HG03097 (cell line): Measurements from ENCODE around the gene LAMTOR2.

Experiments used
- ATAC-seq: cut with Tn5 transposase; IDR thresholded peaks from one replicate; pipeline ENCODE4 v1.9.1; 2021; ENCODE audit not compliant: unreplicated experiment, low FRiP score

Gene LAMTOR2

GRCh38 chr1:156096640-156097391 lies 42.2 kb downstream of the LAMTOR2 start:
- ATAC-seq = peak; percentile 52

DNA sequence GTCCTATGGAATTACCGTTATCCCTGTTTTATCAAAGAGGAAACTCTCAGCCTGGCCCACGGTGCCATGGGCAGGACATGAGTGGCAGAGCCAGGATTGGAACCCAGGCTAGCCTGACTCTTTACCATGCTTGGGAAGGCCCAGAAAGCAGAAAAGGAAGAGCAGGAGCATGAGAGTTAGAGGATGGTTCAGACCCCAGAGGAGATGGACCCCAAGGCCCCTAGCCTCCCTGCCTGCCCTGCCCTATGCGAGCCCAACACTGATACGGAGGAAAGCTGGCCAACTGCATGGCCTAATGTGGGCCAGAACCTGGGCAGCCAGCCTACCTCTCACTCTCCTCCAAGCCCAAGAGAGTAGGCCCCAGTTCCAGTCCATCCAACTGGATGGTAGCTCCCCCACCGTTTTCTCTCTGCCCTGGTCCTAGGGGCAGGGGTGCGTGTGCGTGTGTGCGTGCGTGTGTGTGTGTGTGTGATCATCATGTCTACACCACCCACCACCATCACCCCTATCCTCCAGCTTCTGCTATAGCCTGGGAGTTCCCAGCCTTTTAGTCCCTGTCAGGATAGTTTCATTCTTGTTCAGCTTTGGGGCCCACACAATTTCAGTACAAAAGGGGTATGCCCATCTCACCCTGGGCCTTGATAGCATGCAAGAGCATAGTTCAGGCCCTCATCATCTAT lies 43.1 kb downstream of the LAMTOR2 start:
- ATAC-seq = no peak

DNA sequence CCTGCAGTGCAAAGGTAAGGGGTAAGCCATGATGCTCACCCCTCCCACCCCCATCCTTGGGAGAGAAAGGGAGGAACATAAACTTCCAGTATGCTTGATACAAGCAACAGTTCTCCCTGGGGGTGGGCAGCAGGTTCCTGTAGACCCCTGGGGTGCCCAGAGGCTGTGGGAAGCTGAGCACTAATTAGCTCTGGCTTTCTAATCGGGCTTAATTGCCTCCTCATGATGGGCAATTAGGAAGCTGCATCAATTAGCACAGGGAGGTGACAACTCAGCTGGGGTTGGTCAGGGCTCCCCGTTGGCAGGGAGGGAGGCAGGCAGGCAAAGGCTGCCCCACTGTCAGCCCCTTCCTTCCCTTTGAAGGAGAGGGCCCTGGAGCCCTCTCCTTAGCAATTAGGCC lies 44.2 kb downstream of the LAMTOR2 start:
- no peak for ATAC-seq

DNA sequence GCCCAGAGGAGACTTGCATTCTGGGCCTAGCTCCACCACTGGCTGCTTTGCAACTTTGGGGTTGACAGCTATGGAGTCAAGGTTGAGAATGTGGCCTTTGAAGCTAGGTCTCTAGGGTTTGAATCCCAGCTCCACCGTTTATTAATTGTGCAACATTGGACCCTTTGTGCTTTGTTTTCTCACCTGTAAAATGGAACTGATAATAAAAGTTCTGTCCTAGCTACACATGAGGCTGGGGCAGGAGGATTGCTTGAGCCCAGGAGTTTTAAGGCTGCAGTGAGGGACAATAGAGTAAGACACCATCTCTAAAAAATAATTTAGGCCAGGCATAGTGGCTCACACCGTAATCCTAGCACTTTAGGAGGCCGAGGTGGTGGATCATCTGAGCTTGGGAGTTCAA lies 44.7 kb downstream of the LAMTOR2 start:
- no peak for ATAC-seq

DNA sequence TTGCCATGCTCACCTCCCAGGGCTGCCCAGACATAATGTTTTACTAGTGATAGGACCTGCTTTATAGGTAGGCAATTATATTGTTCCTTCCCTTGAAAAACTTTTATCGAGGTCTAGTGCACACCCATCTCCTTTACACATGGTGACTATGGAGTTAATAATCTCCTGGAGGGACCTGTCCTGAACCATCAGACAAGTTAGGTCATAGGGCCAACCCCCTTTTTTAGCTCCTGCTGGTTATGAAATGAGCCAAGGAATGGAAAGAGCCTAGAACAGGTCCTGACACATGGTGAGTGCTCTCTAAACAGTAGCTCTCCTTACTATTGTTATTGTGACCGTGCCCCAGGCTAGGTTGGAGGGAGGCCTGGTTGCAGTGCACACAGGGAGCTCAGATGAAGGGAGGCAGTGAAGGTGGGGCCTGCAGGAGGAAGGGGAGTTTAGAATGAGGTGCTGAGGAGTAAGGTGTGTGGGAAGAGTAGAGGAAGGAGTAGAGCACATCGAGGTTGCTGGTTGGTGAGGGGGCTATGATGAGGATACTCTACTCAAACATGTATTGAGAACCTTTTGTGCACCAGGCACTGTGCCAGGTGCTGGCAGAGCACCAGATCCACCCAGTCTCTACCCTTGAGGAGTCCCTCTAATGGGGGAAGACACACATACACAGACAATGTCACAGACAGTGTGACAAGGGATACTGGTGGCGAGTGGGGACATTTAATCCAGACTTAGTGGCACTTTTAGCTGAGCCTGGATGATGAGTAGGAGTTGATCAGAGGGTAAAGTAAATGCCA lies 45.8 kb downstream of the LAMTOR2 start:
- ATAC-seq = no peak

GRCh38 chr1:156101880-156102279 lies 47.3 kb downstream of the LAMTOR2 start:
- no peak for ATAC-seq

GRCh38 chr1:156102633-156103511 lies 48.3 kb downstream of the LAMTOR2 start:
- ATAC-seq = no peak

DNA sequence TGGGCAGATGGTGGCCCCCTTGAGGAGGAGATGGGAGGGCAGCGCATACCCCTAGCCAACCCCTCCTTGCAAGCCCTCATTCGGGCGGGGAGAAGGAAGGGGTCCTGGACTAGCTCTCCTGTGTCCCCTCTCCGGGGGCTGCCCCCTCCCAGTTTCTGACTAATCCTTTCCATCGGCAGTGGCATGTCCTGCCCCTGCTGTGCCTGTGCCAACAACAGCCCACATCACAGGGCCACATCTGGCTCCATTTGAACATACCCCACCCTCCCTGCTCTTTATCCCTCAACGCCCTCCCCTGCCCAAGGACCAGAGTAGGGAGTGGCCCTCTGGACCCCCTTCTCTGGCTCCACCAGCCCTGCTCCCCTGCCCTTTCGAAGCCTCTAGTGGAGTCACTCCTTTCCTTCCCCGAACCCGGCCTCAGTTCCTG lies 49.0 kb downstream of the LAMTOR2 start:
- ATAC-seq = no peak

GRCh38 chr1:156104065-156104810 lies 49.7 kb downstream of the LAMTOR2 start:
- ATAC-seq = no peak

- no peak for ATAC-seq
Measured at GRCh38 chr1:156104861-156105832, 50.6 kb downstream of the LAMTOR2 start.

DNA sequence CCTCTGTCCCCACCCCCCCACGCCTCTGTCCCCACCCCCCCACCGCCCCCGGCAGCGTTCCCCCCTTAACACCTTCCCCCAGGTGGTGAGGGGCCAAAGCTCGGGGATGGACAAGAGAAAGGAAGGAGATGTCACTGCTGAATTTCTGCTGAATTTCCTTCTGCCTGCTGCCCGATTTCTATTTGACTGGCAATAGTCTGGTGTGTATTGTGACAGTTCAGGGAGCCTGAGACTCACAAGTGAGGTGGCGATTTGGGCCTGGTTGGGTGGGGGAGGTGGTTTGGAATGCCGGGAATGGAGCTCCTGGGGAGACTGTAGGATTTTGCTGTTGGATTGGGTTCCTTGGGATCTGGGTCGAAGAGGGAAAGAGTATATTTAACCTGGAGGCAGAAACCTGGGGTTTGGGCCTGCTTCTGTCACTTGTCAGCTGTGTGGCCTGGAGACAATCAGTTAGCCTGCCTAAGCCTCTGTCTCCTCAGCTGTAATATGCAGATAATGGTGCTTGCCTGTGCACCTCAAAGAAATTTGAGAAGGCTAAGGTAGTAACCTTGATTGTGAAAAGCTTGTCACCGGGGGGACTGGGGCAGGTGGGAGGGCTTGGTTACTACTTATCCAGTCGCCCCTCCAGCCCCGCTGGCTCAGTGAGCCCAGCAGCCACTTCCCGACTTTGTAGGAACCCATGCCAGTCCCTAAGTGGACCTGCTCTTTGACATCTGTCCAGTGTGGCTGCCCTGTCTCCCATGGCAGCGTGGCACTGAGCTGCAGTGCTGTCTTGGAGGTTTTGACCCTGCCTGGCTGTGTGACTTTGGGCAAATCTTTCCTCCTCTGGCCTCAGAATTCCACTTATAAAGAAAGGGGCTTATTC lies 52.3 kb downstream of the LAMTOR2 start:
- no peak for ATAC-seq

- no peak for ATAC-seq
Measured at GRCh38 chr1:156108057-156108456, 53.5 kb downstream of the LAMTOR2 start.
